Chondrocyte (in vitro differentiated cells): Measurements from ENCODE around the gene ADGRA1. TPM values are rescaled to one million over a fixed set of nuclear protein-coding genes. Genes with fewer than 3 reads are reported as not detected.

Experiments
- DNase-seq: peaks from one replicate; pipeline ENCODE4 v3.0.0; 2021; ENCODE audit warnings: mixed read lengths, low spot score
- H3K27ac Mint-ChIP-seq: one replicate; pipeline ENCODE4 v1.8.0; 2021; ENCODE audit warnings: mild to moderate bottlenecking, moderate library complexity, mixed read lengths; ENCODE audit not compliant: unreplicated experiment
- H3K27me3 Mint-ChIP-seq: 2 replicates; pipeline ENCODE4 v1.8.0; 2021; ENCODE audit warnings: low read depth, mixed read lengths
- H3K36me3 Mint-ChIP-seq: 2 replicates; pipeline ENCODE4 v1.8.0; 2021; ENCODE audit warnings: low read depth, mixed read lengths
- H3K4me1 Mint-ChIP-seq: 2 replicates; pipeline ENCODE4 v1.8.0; 2021; ENCODE audit warnings: low read depth, mild to moderate bottlenecking, mixed read lengths
- H3K4me3 Mint-ChIP-seq: one replicate; pipeline ENCODE4 v1.8.0; 2021; ENCODE audit warnings: mild to moderate bottlenecking, moderate library complexity, mixed read lengths; ENCODE audit not compliant: unreplicated experiment
- H3K9me3 Mint-ChIP-seq: 2 replicates; pipeline ENCODE4 v1.8.0; 2021; ENCODE audit warnings: low read depth, mixed read lengths
- CTCF ChIP-seq: fragments of 200-600 bp; sonication (generic); IDR thresholded peaks from 2 replicates; pipeline ENCODE4 v1.5.0; 2021; ENCODE audit warnings: antibody characterized with exemption, mild to moderate bottlenecking, moderate library complexity
- total RNA-seq: library from RNA; stranded (reverse); gene quantifications from 3 replicates; pipeline ENCODE4 v1.2.1, GENCODE V29; 2021

The ADGRA1 gene
- total RNA-seq, 1 donor from 2014 or later, result not detected

- DNase-seq, result no peak
- H3K4me3 Mint-ChIP-seq, result no peak overlapping the region
- no peak overlapping the region for H3K27ac Mint-ChIP-seq
- H3K27me3 Mint-ChIP-seq, result peaks cover 37% of the 10 kb centered on the region
- no peaks in the 10 kb centered on the region for H3K36me3 Mint-ChIP-seq
- H3K9me3 Mint-ChIP-seq, result no peaks in the 10 kb centered on the region
- H3K4me1 Mint-ChIP-seq, result no peaks in the 10 kb centered on the region
- no peak for TF ChIP-seq CTCF
Observed at GRCh38 chr10:133041101-133041500, 46.6 kb upstream of the ADGRA1 start.

GRCh38 chr10:133042061-133042460 lies 45.7 kb upstream of the ADGRA1 start:
- Mint-ChIP-seq H3K36me3 (no peaks in the 10 kb centered on the region), H3K4me3 (no peak overlapping the region), H3K9me3 (no peaks in the 10 kb centered on the region), H3K27me3 (peaks cover 42% of the 10 kb centered on the region), H3K27ac (no peak overlapping the region), H3K4me1 (no peaks in the 10 kb centered on the region)
- TF ChIP-seq CTCF, result no peak
- no peak for DNase-seq

- Mint-ChIP-seq H3K4me3 (no peak overlapping the region), H3K27me3 (peaks cover 40% of the 10 kb centered on the region), H3K9me3 (no peaks in the 10 kb centered on the region), H3K27ac (no peak overlapping the region), H3K36me3 (no peaks in the 10 kb centered on the region), H3K4me1 (no peaks in the 10 kb centered on the region)
- DNase-seq, result no peak
- TF ChIP-seq CTCF, result no peak
Observed at GRCh38 chr10:133042816-133043215, 44.9 kb upstream of the ADGRA1 start.

DNA sequence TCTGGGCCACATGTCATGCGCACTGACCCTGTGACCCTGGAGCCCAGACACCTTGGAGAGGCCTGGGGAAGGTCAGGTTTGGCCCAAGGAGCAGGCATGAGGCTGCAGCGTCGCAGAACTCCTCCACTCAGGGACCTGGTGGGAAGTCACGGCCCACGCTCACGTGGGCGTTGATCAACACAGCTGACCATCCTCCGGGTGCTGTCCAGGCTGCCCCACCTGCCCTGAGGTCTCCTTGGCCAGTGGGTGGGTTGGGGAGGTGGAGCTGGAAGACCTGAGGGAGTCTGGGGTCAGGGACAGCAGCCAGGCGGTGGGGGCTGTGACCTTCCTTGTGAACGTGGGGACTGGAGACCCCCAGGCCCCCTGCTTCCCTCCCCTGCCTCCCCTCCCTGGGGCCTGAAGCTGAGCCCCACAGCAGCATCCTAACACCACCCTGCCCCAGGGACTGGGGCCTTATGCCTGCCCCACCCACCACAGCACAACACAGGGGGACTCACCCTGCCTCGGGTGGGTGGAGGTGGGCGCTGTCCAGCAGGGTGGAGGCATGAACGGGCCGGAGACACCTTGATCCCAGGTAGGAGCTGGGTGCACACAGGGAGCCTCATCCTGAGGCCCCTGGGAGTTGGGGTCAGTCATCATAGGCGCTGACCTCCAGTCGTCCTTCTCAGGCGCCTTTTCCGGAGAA lies 44.0 kb upstream of the ADGRA1 start:
- Mint-ChIP-seq H3K27ac (no peak overlapping the region), H3K9me3 (no peaks in the 10 kb centered on the region), H3K4me3 (no peak overlapping the region), H3K36me3 (no peaks in the 10 kb centered on the region), H3K4me1 (no peaks in the 10 kb centered on the region), H3K27me3 (peaks cover 40% of the 10 kb centered on the region)
- no peak for TF ChIP-seq CTCF
- no peak for DNase-seq

- Mint-ChIP-seq H3K27ac (no peak overlapping the region), H3K4me1 (no peaks in the 10 kb centered on the region), H3K4me3 (no peak overlapping the region), H3K9me3 (no peaks in the 10 kb centered on the region), H3K27me3 (peaks cover 43% of the 10 kb centered on the region), H3K36me3 (no peaks in the 10 kb centered on the region)
- DNase-seq, result no peak
- no peak for TF ChIP-seq CTCF
Observed at GRCh38 chr10:133044401-133044811, 43.3 kb upstream of the ADGRA1 start.
